Activated T-helper 1 cell treated with anti-CD3 and anti-CD28 coated beads, Interleukin-2, amount 50 U/mL, for 16 hours (primary cell): ENCODE measurements around the gene CEBPA.

Experiments used
- DNase-seq, 2 donors: peaks; one replicate each; pipeline ENCODE4 v3.0.0-alpha.2; 2020; ENCODE audit warnings: low read depth in 1 of 2, low spot score in 1 of 2

CEBPA gene

DNA sequence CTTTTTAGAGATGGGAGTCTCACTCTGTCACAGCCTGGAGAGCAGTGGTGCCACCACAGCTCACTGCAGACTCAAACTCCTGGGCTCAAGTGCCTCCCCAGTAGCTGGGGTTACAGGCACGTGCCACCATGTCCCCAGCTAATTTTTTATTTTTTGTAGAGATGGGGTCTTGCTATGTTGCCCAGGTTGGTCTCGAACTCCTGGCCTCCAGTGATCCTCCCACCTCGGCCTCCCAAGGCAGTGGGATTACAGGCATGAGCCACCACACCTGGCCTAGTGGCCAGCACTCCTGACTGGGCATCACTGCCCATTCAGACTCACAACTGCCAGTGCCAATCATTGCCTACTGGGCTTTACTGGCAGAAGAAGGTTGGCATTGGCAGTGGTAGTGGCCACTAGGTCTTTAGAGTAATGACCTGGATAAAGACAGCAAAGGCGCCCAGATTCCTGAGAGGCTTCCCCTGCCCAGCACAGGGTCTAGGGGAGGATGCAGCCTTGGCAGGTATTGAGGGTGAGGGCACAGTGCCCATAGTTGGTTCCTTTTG, 49.8 kb downstream of the CEBPA start:
- no peak for DNase-seq

- DNase-seq, result no peak
These were observed 50.7 kb downstream of the CEBPA start for GRCh38 chr19:33251526-33252090.

DNA sequence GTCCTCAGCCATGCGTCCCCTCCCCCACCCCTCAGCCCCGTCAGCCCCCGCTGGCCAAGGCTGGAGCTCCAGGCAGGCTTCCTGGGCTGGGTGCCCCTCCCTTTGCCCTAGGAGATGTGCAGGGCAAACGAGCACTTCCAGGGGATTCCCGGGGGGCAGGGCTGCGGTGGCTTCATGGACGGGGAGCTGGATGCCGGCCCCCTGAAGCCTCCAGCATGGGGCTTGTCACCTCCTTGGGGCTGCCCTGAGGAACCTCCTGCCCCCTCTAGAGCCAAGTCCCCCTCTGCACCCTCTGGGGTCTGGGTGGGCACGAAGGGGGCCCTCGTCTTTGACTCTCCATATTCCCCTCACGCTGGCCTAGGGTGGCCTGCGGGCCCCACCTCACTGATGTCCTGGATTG, 51.3 kb downstream of the CEBPA start:
- no peak for DNase-seq

DNA sequence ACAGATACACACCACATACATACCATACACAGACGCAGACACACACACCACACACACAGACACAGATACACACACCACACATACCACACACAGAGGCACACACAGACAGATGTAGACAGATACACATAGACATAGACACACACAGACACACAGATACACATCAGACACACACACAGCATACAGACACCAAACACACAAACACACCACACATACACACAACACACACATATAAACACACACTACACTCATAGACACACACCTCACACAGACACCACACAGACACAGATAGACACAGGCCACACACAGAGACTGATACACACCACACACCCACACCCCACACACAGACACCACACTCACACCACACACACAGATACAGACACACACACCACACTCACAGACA, 51.8 kb downstream of the CEBPA start:
- DNase-seq, result no peak
